HG03439 (cell line): ENCODE measurements around the gene HIGD1C.
"Not testable (repeated sequence)": the region's sequence is repeated elsewhere in the genome, so short reads cannot be mapped to it uniquely, and the experiment has no call there.

Experiments used
- ATAC-seq: cut with Tn5 transposase; IDR thresholded peaks from one replicate; pipeline ENCODE4 v1.9.1; 2021; ENCODE audit warnings: mild to moderate bottlenecking, moderate library complexity; ENCODE audit not compliant: unreplicated experiment

HIGD1C gene

DNA sequence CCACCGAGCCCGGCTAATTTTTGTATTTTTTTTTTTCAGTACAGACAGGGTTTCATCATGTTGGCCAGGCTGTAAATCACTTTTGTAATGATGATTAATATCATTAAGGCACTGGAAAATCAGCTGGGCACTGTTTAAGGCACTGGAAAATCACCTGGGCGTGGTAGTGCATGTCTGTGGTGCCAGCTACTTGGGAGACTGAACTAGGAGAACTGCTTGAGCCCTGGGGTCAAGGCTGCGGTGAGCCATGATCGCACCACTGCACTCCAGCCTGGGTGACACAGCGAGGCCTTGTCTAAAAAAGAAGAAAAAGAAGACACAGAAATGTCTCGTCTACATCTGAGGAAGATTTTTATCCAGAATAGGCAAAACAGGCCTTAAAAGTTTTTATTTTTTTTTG is 61.1 kb downstream of the HIGD1C start:
- no peak for ATAC-seq

DNA sequence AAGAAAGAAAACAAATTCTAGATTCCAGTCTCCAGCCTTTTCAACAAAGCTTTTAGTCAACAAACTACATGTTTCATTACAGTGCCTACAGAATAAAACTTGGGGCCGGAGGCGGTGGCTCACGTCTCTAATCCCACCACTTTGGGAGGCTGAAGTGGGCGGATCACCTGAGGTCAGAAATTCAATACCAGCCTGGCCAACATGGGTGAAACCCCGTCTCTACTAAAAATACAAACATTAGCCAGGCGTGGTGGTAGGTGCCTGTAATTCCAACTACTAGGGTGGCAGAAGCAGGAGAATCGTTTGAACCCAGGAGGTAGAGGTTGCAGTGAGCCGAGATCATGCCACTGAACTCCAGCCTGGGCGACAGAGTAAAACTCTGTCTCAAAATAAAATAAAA is 62.1 kb downstream of the HIGD1C start:
- ATAC-seq: not testable (repeated sequence)

DNA sequence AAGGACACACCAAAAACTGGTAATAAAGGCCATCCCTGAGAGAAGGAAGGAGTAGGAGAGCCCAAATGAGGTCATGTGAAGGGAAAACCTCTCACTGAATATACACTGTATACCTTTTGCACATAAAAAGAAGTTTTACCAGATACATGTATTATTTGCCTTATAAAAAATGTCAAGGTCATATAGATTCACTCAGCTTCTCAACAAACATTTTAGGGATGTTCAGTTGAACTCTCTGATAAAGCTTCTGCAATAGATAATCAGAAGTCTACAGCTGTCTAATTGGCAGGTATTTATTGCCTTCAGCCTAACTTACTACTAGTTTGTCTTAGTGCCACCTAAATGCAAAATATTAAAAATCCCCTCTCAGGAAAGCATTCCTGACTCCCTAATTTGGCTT is 65.1 kb downstream of the HIGD1C start:
- ATAC-seq: no peak

DNA sequence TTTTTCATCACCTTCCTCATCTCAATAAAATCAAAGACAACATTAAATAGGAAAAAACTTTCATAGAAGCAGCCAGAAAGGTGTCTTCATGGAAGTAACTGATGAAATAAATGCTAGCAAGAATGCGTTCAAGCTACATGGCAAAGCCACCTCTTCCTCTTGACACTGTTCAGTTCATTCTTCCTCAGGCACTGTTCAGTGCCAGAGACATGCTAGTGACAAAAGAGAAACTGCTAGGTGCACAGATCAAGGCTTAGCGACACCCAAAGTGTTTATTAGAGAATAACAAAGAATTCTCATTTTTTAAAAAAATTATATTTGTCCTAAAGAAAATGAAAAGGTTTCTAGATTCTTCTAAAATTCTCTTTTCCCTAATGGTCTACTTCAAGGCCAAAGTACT is 66.6 kb downstream of the HIGD1C start:
- ATAC-seq: no peak

DNA sequence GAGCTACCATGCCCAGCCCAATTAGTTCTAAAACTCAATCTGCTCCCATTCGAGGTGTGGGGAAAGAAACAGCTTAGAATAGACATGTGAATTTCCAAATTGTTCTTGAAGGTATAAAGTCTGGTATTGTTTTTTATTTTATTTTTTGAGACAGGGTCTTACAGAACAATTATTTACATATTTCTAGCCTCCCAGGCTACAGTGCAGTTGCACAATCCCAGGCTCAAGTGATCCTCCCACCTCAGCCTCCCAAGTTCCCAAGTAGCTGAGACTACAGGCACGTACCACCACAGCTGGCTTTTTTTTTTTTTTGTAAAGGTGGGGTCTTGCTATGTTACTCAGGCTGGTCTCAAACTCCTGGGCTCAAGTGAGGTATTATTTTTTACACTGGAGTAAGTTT is 67.6 kb downstream of the HIGD1C start:
- ATAC-seq: no peak
